HG02943 (cell line): Measurements from ENCODE around the gene CCDC144A.
"Not testable (repeated sequence)": the region's sequence is repeated elsewhere in the genome, so short reads cannot be mapped to it uniquely, and the experiment has no call there.

ENCODE experiments used
- ATAC-seq: cut with Tn5 transposase; IDR thresholded peaks from one replicate; pipeline ENCODE4 v1.9.1; 2021; ENCODE audit warnings: mild to moderate bottlenecking, low read depth, moderate library complexity; ENCODE audit not compliant: unreplicated experiment

The CCDC144A gene

GRCh38 chr17:16751924-16752287 lies 61.9 kb downstream of the CCDC144A start:
- ATAC-seq, result not testable (repeated sequence)

- ATAC-seq, result not testable (repeated sequence)
Measured at GRCh38 chr17:16757520-16757919, 67.5 kb downstream of the CCDC144A start.

GRCh38 chr17:16758177-16758576 lies 68.1 kb downstream of the CCDC144A start:
- ATAC-seq, result not testable (repeated sequence)

GRCh38 chr17:16768290-16769175 lies 78.5 kb downstream of the CCDC144A start:
- ATAC-seq, result not testable (repeated sequence)

- ATAC-seq, result not testable (repeated sequence)
Measured at GRCh38 chr17:16772394-16773145, 82.5 kb downstream of the CCDC144A start.

GRCh38 chr17:16773146-16773522 lies 83.1 kb downstream of the CCDC144A start:
- ATAC-seq, result not testable (repeated sequence)

GRCh38 chr17:16787851-16788250 lies 97.8 kb downstream of the CCDC144A start:
- not testable (repeated sequence) for ATAC-seq

- ATAC-seq, result not testable (repeated sequence)
Measured at GRCh38 chr17:16788889-16789536, 99.0 kb downstream of the CCDC144A start.

- ATAC-seq, result not testable (repeated sequence)
Measured at GRCh38 chr17:16789622-16790021, 99.6 kb downstream of the CCDC144A start.

- ATAC-seq, result not testable (repeated sequence)
Measured at GRCh38 chr17:16790313-16790871, 100.4 kb downstream of the CCDC144A start.

GRCh38 chr17:16794215-16794614 lies 104.2 kb downstream of the CCDC144A start:
- not testable (repeated sequence) for ATAC-seq

GRCh38 chr17:16795894-16796293 lies 105.9 kb downstream of the CCDC144A start:
- not testable (repeated sequence) for ATAC-seq

- not testable (repeated sequence) for ATAC-seq
Measured at GRCh38 chr17:16804851-16805250, 114.8 kb downstream of the CCDC144A start.

- not testable (repeated sequence) for ATAC-seq
Measured at GRCh38 chr17:16806599-16806998, 116.6 kb downstream of the CCDC144A start.

- ATAC-seq, result not testable (repeated sequence)
Measured at GRCh38 chr17:16807620-16808019, 117.6 kb downstream of the CCDC144A start.

- not testable (repeated sequence) for ATAC-seq
Measured at GRCh38 chr17:16810236-16810635, 120.2 kb downstream of the CCDC144A start.

- ATAC-seq, result not testable (repeated sequence)
Measured at GRCh38 chr17:16812126-16812525, 122.1 kb downstream of the CCDC144A start.

- no peak for ATAC-seq
Measured at GRCh38 chr17:16814439-16814838, 124.4 kb downstream of the CCDC144A start.

- no peak for ATAC-seq
Measured at GRCh38 chr17:16817201-16817600, 127.2 kb downstream of the CCDC144A start.

GRCh38 chr17:16817940-16818339 lies 127.9 kb downstream of the CCDC144A start:
- ATAC-seq, result not testable (repeated sequence)
